Measurements from ENCODE around the gene BRI3BP.

Gene BRI3BP

GRCh38 chr12:125013816-125014442, 20.5 kb downstream of the BRI3BP start:
- no peaks in the 10 kb centered on the region for H3K9me3 ChIP-seq (ENCODE audit: insufficient read depth, low read length)
- H3K27me3 ChIP-seq (ENCODE audit: insufficient read depth, insufficient read length), result no peaks in the 10 kb centered on the region
- peaks cover 59% of the 10 kb centered on the region for H3K36me3 ChIP-seq (ENCODE audit: insufficient read depth, insufficient read length, low read length)
- no peak for DNase-seq (ENCODE audit: low read depth, low spot score)
- no peak overlapping the region for H3K4me3 ChIP-seq (ENCODE audit: insufficient read length, low read depth)
- peaks cover 8% of the 10 kb centered on the region for H3K4me1 ChIP-seq (ENCODE audit: insufficient read depth, insufficient read length)
- no peak overlapping the region for H3K9ac ChIP-seq (ENCODE audit: insufficient read length, low read depth)
- TF ChIP-seq SUZ12 (IDR thresholded peaks at IDR 0.05; ENCODE audit: extremely low read depth, insufficient read depth, insufficient read length), result no peak
- TF ChIP-seq YY1 (IDR thresholded peaks at IDR 0.05; ENCODE audit: insufficient read depth, insufficient read length), result no peak
- TF ChIP-seq ZNF274 (IDR thresholded peaks at IDR 0.05; ENCODE audit: low read depth, low read length), result no peak

GRCh38 chr12:125014526-125014925, 21.1 kb downstream of the BRI3BP start:
- DNase-seq (ENCODE audit: low read depth, low spot score), result no peak
- Histone ChIP-seq H3K36me3 (ENCODE audit: insufficient read depth, insufficient read length, low read length) (peaks cover 59% of the 10 kb centered on the region), H3K4me3 (ENCODE audit: insufficient read length, low read depth) (no peak overlapping the region), H3K27me3 (ENCODE audit: insufficient read depth, insufficient read length) (no peaks in the 10 kb centered on the region), H3K4me1 (ENCODE audit: insufficient read depth, insufficient read length) (peaks cover 8% of the 10 kb centered on the region), H3K9ac (ENCODE audit: insufficient read length, low read depth) (no peak overlapping the region), H3K9me3 (ENCODE audit: insufficient read depth, low read length) (no peaks in the 10 kb centered on the region)
- TF ChIP-seq ZNF274 (IDR thresholded peaks at IDR 0.05; ENCODE audit: low read depth, low read length), result no peak
- no peak for TF ChIP-seq SUZ12 (IDR thresholded peaks at IDR 0.05; ENCODE audit: extremely low read depth, insufficient read depth, insufficient read length)
- no peak for TF ChIP-seq YY1 (IDR thresholded peaks at IDR 0.05; ENCODE audit: insufficient read depth, insufficient read length)

- H3K9me3 ChIP-seq (ENCODE audit: insufficient read depth, low read length), result no peaks in the 10 kb centered on the region
- no peak for DNase-seq (ENCODE audit: low read depth, low spot score)
- TF ChIP-seq SUZ12 (IDR thresholded peaks at IDR 0.05; ENCODE audit: extremely low read depth, insufficient read depth, insufficient read length), result no peak
- TF ChIP-seq ZNF274 (IDR thresholded peaks at IDR 0.05; ENCODE audit: low read depth, low read length), result no peak
- TF ChIP-seq YY1 (IDR thresholded peaks at IDR 0.05; ENCODE audit: insufficient read depth, insufficient read length), result no peak
- H3K36me3 ChIP-seq (ENCODE audit: insufficient read depth, insufficient read length, low read length), result peaks cover 56% of the 10 kb centered on the region
- H3K27me3 ChIP-seq (ENCODE audit: insufficient read depth, insufficient read length), result no peaks in the 10 kb centered on the region
- H3K4me1 ChIP-seq (ENCODE audit: insufficient read depth, insufficient read length), result peaks cover 8% of the 10 kb centered on the region
- H3K4me3 ChIP-seq (ENCODE audit: insufficient read length, low read depth), result no peak overlapping the region
- no peak overlapping the region for H3K9ac ChIP-seq (ENCODE audit: insufficient read length, low read depth)
These were observed 22.4 kb downstream of the BRI3BP start for GRCh38 chr12:125015680-125016310.

- no peak for DNase-seq (ENCODE audit: low read depth, low spot score)
- Histone ChIP-seq H3K9ac (ENCODE audit: insufficient read length, low read depth) (no peak overlapping the region), H3K4me3 (ENCODE audit: insufficient read length, low read depth) (no peak overlapping the region), H3K4me1 (ENCODE audit: insufficient read depth, insufficient read length) (peaks cover 8% of the 10 kb centered on the region), H3K9me3 (ENCODE audit: insufficient read depth, low read length) (no peaks in the 10 kb centered on the region), H3K27me3 (ENCODE audit: insufficient read depth, insufficient read length) (no peaks in the 10 kb centered on the region), H3K36me3 (ENCODE audit: insufficient read depth, insufficient read length, low read length) (peaks cover 49% of the 10 kb centered on the region)
- TF ChIP-seq YY1 (IDR thresholded peaks at IDR 0.05; ENCODE audit: insufficient read depth, insufficient read length) (no peak), ZNF274 (IDR thresholded peaks at IDR 0.05; ENCODE audit: low read depth, low read length) (no peak), SUZ12 (IDR thresholded peaks at IDR 0.05; ENCODE audit: extremely low read depth, insufficient read depth, insufficient read length) (no peak)
These were observed 24.4 kb downstream of the BRI3BP start for GRCh38 chr12:125017801-125018200.

- no peak for TF ChIP-seq ZNF274 (IDR thresholded peaks at IDR 0.05; ENCODE audit: low read depth, low read length)
- TF ChIP-seq YY1 (IDR thresholded peaks at IDR 0.05; ENCODE audit: insufficient read depth, insufficient read length), result no peak
- TF ChIP-seq SUZ12 (IDR thresholded peaks at IDR 0.05; ENCODE audit: extremely low read depth, insufficient read depth, insufficient read length), result no peak
- H3K4me1 ChIP-seq (ENCODE audit: insufficient read depth, insufficient read length), result peaks cover 8% of the 10 kb centered on the region
- H3K4me3 ChIP-seq (ENCODE audit: insufficient read length, low read depth), result no peak overlapping the region
- H3K9me3 ChIP-seq (ENCODE audit: insufficient read depth, low read length), result no peaks in the 10 kb centered on the region
- DNase-seq (ENCODE audit: low read depth, low spot score), result no peak
- no peak overlapping the region for H3K9ac ChIP-seq (ENCODE audit: insufficient read length, low read depth)
- H3K36me3 ChIP-seq (ENCODE audit: insufficient read depth, insufficient read length, low read length), result peaks cover 44% of the 10 kb centered on the region
- H3K27me3 ChIP-seq (ENCODE audit: insufficient read depth, insufficient read length), result no peaks in the 10 kb centered on the region
These were observed 24.9 kb downstream of the BRI3BP start for GRCh38 chr12:125018356-125018755.

GRCh38 chr12:125021096-125021495, 27.7 kb downstream of the BRI3BP start:
- Histone ChIP-seq H3K4me1 (ENCODE audit: insufficient read depth, insufficient read length) (no peaks in the 10 kb centered on the region), H3K9me3 (ENCODE audit: insufficient read depth, low read length) (no peaks in the 10 kb centered on the region), H3K9ac (ENCODE audit: insufficient read length, low read depth) (no peak overlapping the region), H3K4me3 (ENCODE audit: insufficient read length, low read depth) (no peak overlapping the region), H3K36me3 (ENCODE audit: insufficient read depth, insufficient read length, low read length) (peaks cover 29% of the 10 kb centered on the region), H3K27me3 (ENCODE audit: insufficient read depth, insufficient read length) (no peaks in the 10 kb centered on the region)
- no peak for DNase-seq (ENCODE audit: low read depth, low spot score)
- TF ChIP-seq SUZ12 (IDR thresholded peaks at IDR 0.05; ENCODE audit: extremely low read depth, insufficient read depth, insufficient read length), result no peak
- no peak for TF ChIP-seq YY1 (IDR thresholded peaks at IDR 0.05; ENCODE audit: insufficient read depth, insufficient read length)
- no peak for TF ChIP-seq ZNF274 (IDR thresholded peaks at IDR 0.05; ENCODE audit: low read depth, low read length)

- Histone ChIP-seq H3K27me3 (ENCODE audit: insufficient read depth, insufficient read length) (no peaks in the 10 kb centered on the region), H3K36me3 (ENCODE audit: insufficient read depth, insufficient read length, low read length) (peaks cover 30% of the 10 kb centered on the region), H3K9me3 (ENCODE audit: insufficient read depth, low read length) (no peaks in the 10 kb centered on the region), H3K4me1 (ENCODE audit: insufficient read depth, insufficient read length) (no peaks in the 10 kb centered on the region), H3K4me3 (ENCODE audit: insufficient read length, low read depth) (no peak overlapping the region), H3K9ac (ENCODE audit: insufficient read length, low read depth) (no peak overlapping the region)
- no peak for DNase-seq (ENCODE audit: low read depth, low spot score)
- TF ChIP-seq YY1 (IDR thresholded peaks at IDR 0.05; ENCODE audit: insufficient read depth, insufficient read length), result no peak
These were observed 28.3 kb downstream of the BRI3BP start for GRCh38 chr12:125021771-125022170.

Data from NT2/D1 (cell line).